GM19193 (cell line): ENCODE data around the gene IGF1R.

Source experiments
- POLR2A ChIP-seq: IDR thresholded peaks from 4 replicates; pipeline ENCODE4 v1.6.1; 2011; ENCODE audit not compliant: insufficient read depth, insufficient read length; ENCODE audit errors: extremely low read depth

IGF1R gene

GRCh38 chr15:98658831-98659699 is 10.7 kb downstream of the IGF1R start:
- TF ChIP-seq POLR2A: no peak

DNA sequence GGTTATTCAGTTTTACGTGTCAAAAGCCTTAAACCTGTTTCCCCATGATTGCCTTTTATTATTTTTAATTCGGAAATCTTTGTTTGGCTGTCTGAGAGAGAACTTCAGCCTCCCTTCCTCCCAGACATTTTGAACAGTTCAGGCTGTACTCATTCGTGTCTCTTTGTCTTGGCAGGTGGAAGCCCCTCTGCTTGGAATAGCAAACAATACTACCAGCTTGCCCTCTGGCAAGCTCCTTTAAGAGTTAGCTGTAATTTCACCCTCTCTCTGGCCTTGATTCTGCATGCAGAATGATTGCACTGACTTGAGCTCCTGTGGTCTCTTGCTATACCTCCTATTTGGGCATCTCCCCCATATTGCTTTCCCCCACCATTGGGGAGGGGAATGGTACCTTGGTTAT is 11.7 kb downstream of the IGF1R start:
- no peak for TF ChIP-seq POLR2A

GRCh38 chr15:98663045-98663444 is 14.7 kb downstream of the IGF1R start:
- no peak for TF ChIP-seq POLR2A

DNA sequence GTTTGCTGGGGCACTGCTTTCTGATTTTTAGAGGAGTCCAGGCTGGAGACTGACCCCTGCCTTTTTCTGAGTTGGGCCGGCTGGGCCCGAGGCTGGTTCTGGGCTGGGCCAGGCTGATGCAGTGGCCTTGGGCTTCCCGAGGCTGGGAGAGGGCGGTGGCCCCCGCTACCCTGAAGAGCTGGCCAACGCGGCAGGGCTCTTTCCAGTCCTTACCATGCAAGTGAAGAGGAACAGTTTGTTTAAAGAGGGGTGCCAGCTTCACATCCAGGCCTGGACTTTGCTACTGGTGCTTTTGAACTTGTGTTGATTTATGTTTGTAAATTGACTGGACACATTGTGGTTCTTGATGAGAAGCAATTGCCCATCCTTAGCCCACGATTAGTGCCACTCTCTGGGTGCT is 15.3 kb downstream of the IGF1R start:
- no peak for TF ChIP-seq POLR2A

DNA sequence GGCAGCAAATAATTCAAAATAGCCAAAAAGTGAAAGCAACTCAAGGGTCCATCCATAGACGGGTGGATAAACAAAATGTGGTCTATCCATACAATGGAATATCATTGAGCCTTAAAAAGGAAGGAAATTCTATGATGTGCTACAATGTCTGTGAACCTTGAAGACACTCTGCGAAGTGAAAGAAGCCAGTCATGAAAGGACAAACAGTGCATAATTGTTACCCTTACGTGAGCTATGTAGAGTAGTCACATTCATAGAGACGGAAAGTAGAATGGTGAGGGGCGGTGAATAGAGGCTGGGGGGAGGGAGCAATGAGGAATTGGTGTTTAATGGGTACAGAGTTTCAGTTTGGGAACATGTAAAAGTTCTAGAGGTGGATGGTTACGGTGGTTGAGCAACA is 18.1 kb downstream of the IGF1R start:
- TF ChIP-seq POLR2A: no peak

DNA sequence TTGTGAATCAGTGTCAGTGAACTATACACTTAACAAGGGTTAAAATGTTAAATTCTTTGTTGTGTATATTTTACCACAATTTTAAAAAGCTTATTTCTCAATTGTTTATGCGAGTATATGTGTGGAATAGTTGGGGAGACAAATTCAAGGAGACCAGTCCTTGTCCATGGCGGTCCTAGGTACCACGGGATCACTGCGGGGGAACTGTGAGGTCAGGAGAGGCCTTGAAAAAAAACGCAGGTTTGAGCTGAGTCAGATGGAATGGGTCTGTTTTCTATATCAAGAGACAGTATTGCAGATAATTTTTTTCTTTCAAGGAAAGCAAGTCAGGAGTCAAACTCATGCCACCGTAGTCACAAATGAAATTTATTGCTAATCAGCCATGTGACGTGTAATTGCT is 18.5 kb downstream of the IGF1R start:
- no peak for TF ChIP-seq POLR2A

- no peak for TF ChIP-seq POLR2A
These were observed 19.3 kb downstream of the IGF1R start for GRCh38 chr15:98667521-98668179.

GRCh38 chr15:98668566-98669308 is 20.4 kb downstream of the IGF1R start:
- no peak for TF ChIP-seq POLR2A

DNA sequence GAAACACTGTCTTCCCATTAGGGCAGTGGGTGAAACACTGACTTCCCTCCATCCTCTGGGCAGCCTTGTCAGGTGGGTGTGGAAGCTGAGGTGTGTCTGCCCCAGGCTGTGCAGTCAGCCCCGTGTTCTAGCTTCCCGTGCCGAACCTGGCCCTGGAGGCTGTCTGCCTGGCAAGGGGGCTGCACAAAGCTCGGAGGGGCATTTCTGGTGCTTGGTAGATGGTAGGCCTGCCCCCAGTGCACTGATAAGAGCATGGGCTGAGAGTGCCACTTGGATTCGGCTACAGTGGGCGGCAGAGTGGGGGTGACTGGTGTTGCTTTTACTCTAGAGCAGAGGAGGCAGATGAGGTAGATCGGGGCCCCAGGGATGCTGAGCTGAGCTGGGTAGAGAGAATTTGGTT is 21.3 kb downstream of the IGF1R start:
- no peak for TF ChIP-seq POLR2A

- TF ChIP-seq POLR2A: no peak
These were observed 23.0 kb downstream of the IGF1R start for GRCh38 chr15:98671060-98672008.

- TF ChIP-seq POLR2A: no peak
These were observed 24.8 kb downstream of the IGF1R start for GRCh38 chr15:98673133-98673532.

DNA sequence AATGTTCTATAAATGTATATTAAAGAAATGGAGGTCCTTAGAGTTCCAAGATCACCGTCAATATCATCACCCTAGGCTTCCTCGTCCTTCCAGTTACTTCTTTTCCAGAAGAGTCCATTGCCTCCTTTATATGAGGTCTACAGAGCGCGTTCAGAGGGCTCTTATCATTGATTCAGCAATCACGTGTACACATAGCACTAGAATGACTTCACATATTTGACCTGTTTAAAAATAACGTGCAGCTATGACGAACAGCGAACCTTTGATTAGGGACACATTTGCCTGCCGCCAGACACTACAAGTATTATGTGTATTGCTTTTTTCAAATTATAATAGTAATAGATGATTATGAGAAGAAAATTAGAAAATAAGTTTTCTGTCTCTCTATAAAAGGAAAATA is 26.0 kb downstream of the IGF1R start:
- TF ChIP-seq POLR2A: no peak

GRCh38 chr15:98676586-98677270 is 28.4 kb downstream of the IGF1R start:
- TF ChIP-seq POLR2A: no peak
